Adipocyte (in vitro differentiated cells): ENCODE data around the gene MELTF.
A peak's percentile ranks its signal among the peaks of the same experiment; 100 is the strongest.

Source experiments
- DNase-seq: peaks from one replicate; pipeline ENCODE4 v3.0.0-alpha.2; 2015; ENCODE audit warnings: low read depth
- H3K27me3 ChIP-seq: replicated peaks from 2 replicates; pipeline ENCODE4 v1.7.0; 2013; ENCODE audit warnings: mild to moderate bottlenecking, low read length, moderate library complexity; ENCODE audit not compliant: control insufficient read depth, insufficient read depth
- H3K36me3 ChIP-seq: 2 replicates; pipeline ENCODE4 v1.7.0; 2013; ENCODE audit warnings: low read length, mild to moderate bottlenecking, moderate library complexity; ENCODE audit not compliant: control insufficient read depth, insufficient read depth, severe bottlenecking
- H3K4me1 ChIP-seq: 2 replicates; pipeline ENCODE4 v1.7.0; 2013; ENCODE audit warnings: mild to moderate bottlenecking, low read length, moderate library complexity; ENCODE audit not compliant: control insufficient read depth, insufficient read depth
- H3K4me3 ChIP-seq: 2 replicates; pipeline ENCODE4 v1.7.0; 2013; ENCODE audit warnings: mild to moderate bottlenecking, low read length, moderate library complexity
- H3K9ac ChIP-seq: 2 replicates; pipeline ENCODE4 v1.7.0; 2013; ENCODE audit warnings: mild to moderate bottlenecking, low read length, moderate library complexity
- H3K9me3 ChIP-seq: 2 replicates; pipeline ENCODE4 v1.7.0; 2013; ENCODE audit warnings: mild to moderate bottlenecking, low read length, moderate library complexity; ENCODE audit not compliant: control insufficient read depth

Gene MELTF

DNA sequence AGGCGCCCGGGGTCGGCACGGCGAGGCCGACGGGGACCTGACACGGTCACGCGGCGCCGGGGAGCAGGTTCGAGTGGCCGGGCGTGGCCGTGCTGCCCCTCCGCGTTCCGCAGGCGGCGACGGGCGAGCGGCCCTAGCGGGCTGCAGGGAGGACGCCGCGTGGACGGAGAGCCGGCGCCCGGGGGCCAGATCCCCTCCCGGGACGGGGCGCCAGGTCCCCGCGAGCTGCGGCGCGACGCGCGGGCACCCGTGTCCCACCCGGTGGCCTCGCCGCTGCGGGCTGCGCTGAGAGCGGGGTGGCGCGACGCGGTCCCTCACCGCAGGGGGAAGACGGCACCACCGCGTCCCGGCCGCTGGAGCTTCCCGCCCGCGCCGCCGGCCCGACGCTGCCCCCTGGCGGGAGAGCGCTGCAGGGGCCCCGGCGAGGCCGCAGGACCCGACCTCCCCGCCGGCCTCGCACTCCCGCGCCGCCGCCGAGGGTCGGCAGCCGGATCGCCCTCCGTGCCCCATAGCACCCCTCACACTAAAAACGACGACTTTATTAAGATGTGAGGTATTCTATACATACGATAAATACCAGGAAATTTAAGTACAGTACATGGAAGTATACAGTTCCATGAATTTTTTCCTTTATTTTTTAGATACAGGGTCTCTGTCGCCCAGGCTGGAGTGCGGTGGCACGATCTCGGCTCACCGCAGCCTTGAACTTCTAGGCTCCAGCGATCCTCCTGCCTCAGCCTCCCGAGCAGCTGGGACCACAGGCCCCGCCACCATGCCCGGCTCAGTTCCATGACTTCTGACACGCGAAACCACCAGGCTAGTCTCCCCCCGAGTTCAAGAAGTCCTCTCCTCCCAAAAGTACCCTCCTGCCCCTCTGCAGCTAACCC lies 59.7 kb downstream of the MELTF start:
- peak; percentile 87 for DNase-seq
- H3K4me1 ChIP-seq = peaks cover 6% of the 10 kb centered on the region
- H3K9ac ChIP-seq = peak overlapping the region; percentile 89
- H3K9me3 ChIP-seq = no peaks in the 10 kb centered on the region
- H3K36me3 ChIP-seq = peaks cover 5% of the 10 kb centered on the region
- peak overlapping the region; percentile 87 for H3K4me3 ChIP-seq
- H3K27me3 ChIP-seq = no peaks in the 10 kb centered on the region

DNA sequence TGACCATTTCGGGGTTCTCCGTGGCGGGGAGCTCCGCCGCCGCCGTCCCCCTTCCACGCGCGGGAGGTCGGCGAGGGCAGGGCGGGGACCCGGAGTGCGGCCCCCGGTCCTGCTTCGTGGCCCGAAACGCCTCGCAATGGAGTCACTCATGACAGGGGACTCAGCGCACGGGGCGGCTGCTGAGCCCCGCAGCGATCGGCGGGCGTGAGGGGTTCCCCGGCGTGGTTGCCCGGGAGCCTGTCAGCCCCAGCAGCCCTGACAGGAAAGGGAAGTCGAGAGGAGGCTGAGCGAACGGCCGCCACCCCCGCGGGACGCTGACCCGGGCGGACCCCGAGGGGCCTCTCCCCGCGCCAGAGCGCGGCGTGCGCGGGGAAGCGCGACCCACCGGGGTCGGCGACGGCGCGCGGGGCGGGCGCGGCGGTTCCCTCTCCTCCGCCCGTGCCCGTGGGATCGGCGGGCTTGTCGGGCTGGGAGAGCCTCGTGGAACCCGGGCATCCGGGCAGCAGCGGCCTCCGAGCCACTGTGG lies 60.4 kb downstream of the MELTF start:
- peak; percentile 56 for DNase-seq
- H3K9ac ChIP-seq = peak overlapping the region; percentile 89
- no peaks in the 10 kb centered on the region for H3K27me3 ChIP-seq
- peaks cover 5% of the 10 kb centered on the region for H3K36me3 ChIP-seq
- H3K9me3 ChIP-seq = no peaks in the 10 kb centered on the region
- H3K4me1 ChIP-seq = peaks cover 6% of the 10 kb centered on the region
- peak overlapping the region; percentile 87 for H3K4me3 ChIP-seq

DNA sequence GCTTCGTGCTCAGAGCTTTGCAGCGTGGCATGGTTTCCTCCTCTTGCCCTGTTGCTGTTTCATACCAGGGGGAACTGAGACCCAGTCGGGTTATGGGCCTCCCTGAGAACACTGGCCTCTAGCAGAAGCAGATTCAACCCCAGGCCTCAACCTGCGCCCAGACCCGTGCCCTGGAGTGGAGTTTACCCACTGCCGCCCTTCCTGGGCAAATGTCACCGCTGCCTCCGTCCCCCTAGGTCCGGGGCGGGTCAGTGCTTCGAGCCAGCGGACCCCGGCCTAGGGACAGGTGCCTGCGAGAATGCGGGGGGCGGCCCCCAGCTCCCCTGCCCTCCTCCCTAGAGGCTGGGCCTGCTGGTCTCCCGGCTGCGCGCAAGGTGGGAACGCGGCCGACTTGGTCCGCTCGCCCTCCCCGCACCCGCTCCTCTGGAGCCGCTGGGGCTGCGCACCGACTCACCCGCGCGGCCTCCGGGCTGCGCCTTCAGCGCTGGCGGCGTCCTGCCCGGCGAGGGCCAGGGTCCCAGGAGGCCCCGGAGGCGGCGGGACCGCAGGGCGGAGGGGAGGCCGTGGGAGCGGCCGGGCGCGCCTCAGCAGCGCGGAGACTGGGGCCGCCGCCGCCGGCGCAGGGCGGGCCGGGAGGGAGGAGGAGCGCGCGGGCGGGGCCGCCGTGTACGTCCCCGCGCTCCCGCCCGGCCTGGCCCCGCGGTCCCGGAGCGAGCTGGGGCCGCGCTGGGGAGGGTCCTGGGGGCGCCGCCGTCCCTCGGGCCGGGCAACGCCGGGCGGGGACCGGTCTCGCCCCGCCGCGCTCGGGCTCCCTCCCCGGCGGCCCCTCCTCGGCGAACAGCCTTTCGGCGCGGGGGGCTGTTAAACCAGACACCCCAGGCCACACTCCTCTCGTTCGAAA lies 61.1 kb downstream of the MELTF start, which contains the start of gene PIGZ:
Gene PIGZ, minus strand, starts transcription at position 601 of the 901 bp plus-strand sequence. CDS start 16,802 bp downstream, outside the sequence.
- DNase-seq = peak; percentile 82
- peak within 1 kb of the TSS; percentile 87 for H3K4me3 ChIP-seq
- peaks cover 6% of the 10 kb centered on the region for H3K4me1 ChIP-seq
- no peaks in the 10 kb centered on the region for H3K9me3 ChIP-seq
- H3K36me3 ChIP-seq = peaks cover 5% of the 10 kb centered on the region
- no peaks in the 10 kb centered on the region for H3K27me3 ChIP-seq
- H3K9ac ChIP-seq = peak within 1 kb of the TSS; percentile 89

DNA sequence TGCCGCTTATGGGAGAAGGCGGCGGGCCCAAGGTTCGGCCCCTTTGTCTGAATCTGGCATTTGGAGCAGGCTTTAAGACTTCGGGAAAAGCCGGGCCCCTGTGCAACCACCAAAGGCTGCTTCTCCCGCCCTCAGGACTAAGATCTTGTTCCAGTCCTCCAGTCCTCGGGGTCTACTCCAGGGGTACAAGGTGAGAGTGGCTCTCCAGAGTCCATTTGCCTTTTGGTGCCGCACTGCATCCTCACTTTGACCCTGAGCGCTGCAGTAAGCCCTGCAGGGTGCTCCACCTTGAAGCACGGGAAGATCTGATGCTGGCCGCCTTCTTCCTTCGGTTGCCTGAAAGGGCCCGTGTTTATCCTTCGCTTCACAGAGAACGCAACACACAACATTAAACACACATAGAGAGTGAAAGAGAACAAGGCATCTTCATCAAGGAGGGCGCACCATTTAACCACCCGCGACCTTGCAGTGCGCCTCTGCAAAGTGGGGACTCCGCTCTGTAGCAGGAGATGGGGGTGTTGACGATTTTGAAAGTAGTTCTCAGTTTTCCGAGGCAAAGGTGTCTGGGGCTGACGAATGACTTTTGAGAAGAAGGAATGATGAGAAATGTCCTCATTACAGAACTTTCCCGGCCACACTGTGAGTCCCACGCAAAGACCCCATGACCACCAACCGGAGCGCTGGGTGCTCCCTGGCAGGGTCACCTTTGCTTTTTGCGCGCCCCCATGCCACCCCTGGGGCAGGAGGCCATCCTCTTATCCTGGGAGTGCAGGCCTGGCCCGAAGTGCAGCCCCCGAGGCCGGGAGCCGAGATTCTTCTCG lies 62.0 kb downstream of the MELTF start:
- peak overlapping the region; percentile 87 for H3K4me3 ChIP-seq
- H3K9ac ChIP-seq = peak overlapping the region; percentile 89
- H3K36me3 ChIP-seq = peaks cover 5% of the 10 kb centered on the region
- H3K27me3 ChIP-seq = no peaks in the 10 kb centered on the region
- no peak for DNase-seq
- H3K4me1 ChIP-seq = peaks cover 6% of the 10 kb centered on the region
- H3K9me3 ChIP-seq = no peaks in the 10 kb centered on the region

DNA sequence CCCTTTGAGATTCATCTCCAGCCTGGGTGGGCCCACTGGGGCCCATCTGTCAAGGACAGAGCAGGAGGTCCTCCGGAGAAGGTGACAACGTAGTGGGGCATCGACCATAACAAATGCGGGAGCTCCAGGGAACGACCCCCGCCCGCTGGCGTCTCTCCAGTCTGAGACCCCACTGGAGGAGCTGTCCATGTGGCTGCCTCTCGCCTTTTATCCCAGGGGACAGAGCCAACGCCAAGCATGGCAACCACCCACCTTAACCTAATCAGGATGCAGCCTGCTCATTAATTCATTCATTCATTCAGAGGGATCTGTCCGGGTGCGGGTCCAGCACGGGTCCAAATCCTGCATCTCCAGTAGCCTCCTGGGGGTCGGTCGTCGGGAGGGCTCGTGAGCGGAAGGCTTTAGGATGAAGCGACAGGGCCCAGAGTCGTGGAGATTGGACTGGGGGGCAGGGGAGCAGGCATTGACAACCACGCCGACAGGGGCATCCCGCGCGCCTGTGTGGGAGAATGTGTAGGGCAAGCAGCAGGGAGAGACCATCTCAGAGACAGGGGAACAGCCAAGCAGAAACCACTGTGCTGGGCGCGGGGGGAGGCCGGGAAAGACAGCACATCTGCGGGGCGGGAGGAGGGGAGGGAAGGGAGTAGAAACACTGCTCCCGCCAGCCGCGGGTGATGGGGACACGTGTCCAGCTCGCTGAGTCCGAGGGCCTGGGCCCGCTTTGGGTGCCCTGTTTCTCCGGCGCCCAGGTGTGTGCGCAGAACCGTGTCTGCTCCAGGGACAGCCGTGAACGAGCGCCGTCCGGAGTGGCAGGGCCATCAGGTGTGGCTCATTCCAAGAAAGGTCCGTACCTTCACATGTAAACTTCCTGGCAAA lies 62.9 kb downstream of the MELTF start:
- peaks cover 5% of the 10 kb centered on the region for H3K36me3 ChIP-seq
- H3K4me1 ChIP-seq = peaks cover 6% of the 10 kb centered on the region
- no peaks in the 10 kb centered on the region for H3K9me3 ChIP-seq
- DNase-seq = no peak
- no peak overlapping the region for H3K9ac ChIP-seq
- H3K27me3 ChIP-seq = no peaks in the 10 kb centered on the region
- no peak overlapping the region for H3K4me3 ChIP-seq

DNA sequence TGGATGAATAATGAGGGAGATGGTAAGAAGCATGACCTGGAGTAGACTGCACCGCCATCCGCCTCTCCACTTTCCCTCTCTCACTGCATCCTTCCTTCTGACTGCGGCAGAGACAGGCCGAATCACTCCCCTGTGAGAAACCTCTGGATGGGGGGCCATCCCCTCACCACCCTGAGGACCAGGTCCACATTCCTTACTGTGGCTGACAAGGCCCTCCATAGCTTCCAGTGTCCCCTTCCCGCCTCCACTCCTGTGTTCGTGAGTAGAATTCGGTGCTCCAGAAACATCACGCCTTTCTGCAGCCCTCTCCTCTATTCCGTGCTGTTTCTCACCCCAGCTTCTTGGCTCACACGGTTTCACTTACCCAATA lies 63.8 kb downstream of the MELTF start:
- H3K27me3 ChIP-seq = no peaks in the 10 kb centered on the region
- H3K9ac ChIP-seq = no peak overlapping the region
- no peaks in the 10 kb centered on the region for H3K9me3 ChIP-seq
- H3K4me3 ChIP-seq = no peak overlapping the region
- DNase-seq = no peak
- peaks cover 5% of the 10 kb centered on the region for H3K36me3 ChIP-seq
- H3K4me1 ChIP-seq = peaks cover 12% of the 10 kb centered on the region

DNA sequence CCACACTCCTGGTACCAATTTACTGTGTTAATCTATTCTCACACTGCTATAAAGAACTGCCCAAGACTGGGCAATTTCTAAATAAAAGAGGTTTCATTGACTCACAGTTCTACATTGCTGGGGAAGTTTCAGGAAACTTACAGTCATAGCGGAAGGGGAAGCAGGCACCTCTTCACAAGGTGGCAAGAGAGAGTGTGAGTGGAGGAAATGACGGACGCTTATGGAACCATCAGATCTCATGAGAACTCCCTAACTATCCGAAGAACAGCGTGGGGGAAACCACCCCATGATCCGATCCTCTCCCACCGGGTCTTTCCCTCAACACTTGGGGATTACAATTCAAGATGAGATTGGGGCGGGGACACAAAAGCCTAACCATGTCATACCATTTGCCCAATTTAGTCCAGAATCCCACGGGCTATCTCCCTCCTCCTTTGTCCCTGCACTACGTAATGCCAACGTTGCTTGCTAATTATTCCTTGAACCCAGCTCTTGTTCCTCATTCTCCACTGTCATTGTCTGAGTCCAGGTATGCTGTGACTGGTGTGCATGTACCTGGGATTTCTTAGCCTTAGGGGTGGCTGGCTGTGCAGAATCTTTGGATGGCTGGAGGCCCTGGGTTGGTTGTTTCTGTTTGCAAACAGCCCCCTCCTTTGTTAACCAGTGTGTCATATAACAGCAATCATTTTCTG lies 64.4 kb downstream of the MELTF start:
- Histone ChIP-seq H3K9me3 (no peaks in the 10 kb centered on the region), H3K9ac (no peak overlapping the region), H3K4me1 (peaks cover 12% of the 10 kb centered on the region), H3K36me3 (peaks cover 5% of the 10 kb centered on the region), H3K4me3 (no peak overlapping the region), H3K27me3 (no peaks in the 10 kb centered on the region)
- no peak for DNase-seq

DNA sequence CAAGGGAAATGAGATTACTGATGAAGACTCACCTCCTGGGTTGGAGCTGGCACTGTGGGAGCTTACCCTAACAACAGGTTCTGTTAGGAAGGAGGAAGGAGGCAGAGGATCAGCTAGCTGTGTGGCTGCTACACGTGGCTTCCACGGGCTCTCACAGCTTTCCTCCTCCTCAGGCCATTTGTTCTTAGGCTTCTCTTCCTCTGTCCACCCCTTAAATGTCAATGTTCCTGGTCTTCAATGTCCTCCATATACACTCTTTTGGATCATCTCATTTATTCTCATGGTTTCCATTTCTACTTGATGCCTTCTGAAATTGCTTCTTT lies 66.0 kb downstream of the MELTF start:
- H3K4me3 ChIP-seq = no peak overlapping the region
- H3K4me1 ChIP-seq = peaks cover 12% of the 10 kb centered on the region
- no peak for DNase-seq
- no peaks in the 10 kb centered on the region for H3K27me3 ChIP-seq
- peaks cover 5% of the 10 kb centered on the region for H3K36me3 ChIP-seq
- H3K9me3 ChIP-seq = no peaks in the 10 kb centered on the region
- H3K9ac ChIP-seq = no peak overlapping the region

DNA sequence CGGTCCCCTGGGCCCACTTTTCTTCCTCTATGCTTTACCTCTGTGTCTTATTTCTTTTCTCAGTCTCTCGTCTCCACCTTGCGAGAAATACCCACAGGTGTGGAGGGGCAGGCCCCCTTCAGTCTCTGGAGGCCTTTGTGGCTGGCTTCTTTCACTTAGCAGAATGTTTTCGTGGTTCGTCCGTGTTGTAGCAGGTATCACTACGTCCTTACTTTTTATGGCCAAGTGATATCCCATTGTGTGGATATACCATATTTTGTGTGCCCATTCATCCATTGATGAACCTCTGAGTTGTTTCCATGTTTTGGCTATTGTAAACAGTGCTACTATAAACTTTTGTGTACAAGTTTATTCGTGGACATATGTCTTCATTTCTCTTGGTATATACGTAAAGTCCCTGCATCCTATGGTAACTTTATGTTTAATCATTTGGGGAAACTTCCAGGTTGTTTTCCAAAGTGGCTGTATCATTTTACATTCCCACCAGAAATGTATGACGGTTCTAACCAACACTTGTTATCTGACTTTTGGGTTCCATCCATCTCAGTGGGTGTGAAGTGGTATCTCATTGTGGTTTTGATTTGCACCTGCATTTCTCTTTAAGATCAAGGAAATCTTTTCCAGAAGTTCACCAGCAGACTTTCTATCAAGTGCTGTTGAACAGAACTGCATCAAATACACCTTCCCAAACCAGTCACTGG lies 66.5 kb downstream of the MELTF start:
- Histone ChIP-seq H3K9me3 (no peaks in the 10 kb centered on the region), H3K27me3 (no peaks in the 10 kb centered on the region), H3K36me3 (peaks cover 5% of the 10 kb centered on the region), H3K4me1 (peaks cover 11% of the 10 kb centered on the region), H3K4me3 (no peak overlapping the region), H3K9ac (no peak overlapping the region)
- no peak for DNase-seq
